NCI-H748 treated with DMSO at 0.1 percent for 48 hours (cell line): ENCODE measurements around the gene CATSPERB.
A peak's percentile ranks its signal among the peaks of the same experiment; 100 is the strongest.
"Not testable (repeated sequence)": the region's sequence is repeated elsewhere in the genome, so short reads cannot be mapped to it uniquely, and the experiment has no call there.

Experiments
- DNase-seq: peaks from one replicate; lab custom pipeline; 2025; lab: John Stamatoyannopoulos, UW

Gene CATSPERB

GRCh38 chr14:91667101-91667500, 64.8 kb downstream of the CATSPERB start:
- not testable (repeated sequence) for DNase-seq

- DNase-seq: no peak
Measured at GRCh38 chr14:91660790-91661189, 71.1 kb downstream of the CATSPERB start.

- DNase-seq: no peak
Measured at GRCh38 chr14:91654836-91655235, 77.0 kb downstream of the CATSPERB start.

GRCh38 chr14:91653451-91653850, 78.4 kb downstream of the CATSPERB start:
- no peak for DNase-seq

- peak; percentile 12 for DNase-seq
Measured at GRCh38 chr14:91649930-91650329, 82.0 kb downstream of the CATSPERB start.

- no peak for DNase-seq
Measured at GRCh38 chr14:91647856-91648255, 84.0 kb downstream of the CATSPERB start.

GRCh38 chr14:91636604-91637003, 95.3 kb downstream of the CATSPERB start:
- no peak for DNase-seq

GRCh38 chr14:91624757-91625156, 107.1 kb downstream of the CATSPERB start:
- DNase-seq: no peak

GRCh38 chr14:91614187-91614586, 117.7 kb downstream of the CATSPERB start:
- no peak for DNase-seq

GRCh38 chr14:91613459-91614112, 118.3 kb downstream of the CATSPERB start:
- DNase-seq: no peak

GRCh38 chr14:91611528-91611927, 120.4 kb downstream of the CATSPERB start:
- no peak for DNase-seq

- no peak for DNase-seq
Measured at GRCh38 chr14:91609161-91609560, 122.7 kb downstream of the CATSPERB start.

- no peak for DNase-seq
Measured at GRCh38 chr14:91607322-91608047, 124.4 kb downstream of the CATSPERB start.

GRCh38 chr14:91606851-91607250, 125.0 kb downstream of the CATSPERB start:
- DNase-seq: no peak

GRCh38 chr14:91604611-91605010, 127.3 kb downstream of the CATSPERB start:
- DNase-seq: not testable (repeated sequence)

GRCh38 chr14:91599994-91600393, 131.9 kb downstream of the CATSPERB start:
- no peak for DNase-seq

- DNase-seq: no peak
Measured at GRCh38 chr14:91595736-91596135, 136.2 kb downstream of the CATSPERB start.

- DNase-seq: not testable (repeated sequence)
Measured at GRCh38 chr14:91593957-91594356, 137.9 kb downstream of the CATSPERB start.

GRCh38 chr14:91586410-91586809, 145.5 kb downstream of the CATSPERB start:
- no peak for DNase-seq

- no peak for DNase-seq
Measured at GRCh38 chr14:91585856-91586255, 146.0 kb downstream of the CATSPERB start.

- no peak for DNase-seq
Measured at GRCh38 chr14:91582761-91583160, 149.1 kb downstream of the CATSPERB start.

GRCh38 chr14:91580876-91581577, 150.9 kb downstream of the CATSPERB start:
- no peak for DNase-seq

- no peak for DNase-seq
Measured at GRCh38 chr14:91577632-91578233, 154.2 kb downstream of the CATSPERB start.
